DOHH2 (cell line): Measurements from ENCODE around the gene RBM39.

Source experiments
- EZH2phosphoT487 ChIP-seq: fragments of 200-600 bp; sonication (generic); IDR thresholded peaks from 2 replicates; pipeline ENCODE4 v1.6.1; 2017; ENCODE audit warnings: borderline replicate concordance, mild to moderate bottlenecking, antibody characterized with exemption, low read length, moderate library complexity, mixed read lengths
- TF ChIP-seq, protein P1 (sequence below): fragments of 200-600 bp; sonication (generic); IDR thresholded peaks from one replicate; pipeline ENCODE4 v1.5.1; 2014; ENCODE audit warnings: antibody characterized with exemption, mild to moderate bottlenecking, low read depth, low read length; ENCODE audit not compliant: poor library complexity, severe bottlenecking

DNA sequence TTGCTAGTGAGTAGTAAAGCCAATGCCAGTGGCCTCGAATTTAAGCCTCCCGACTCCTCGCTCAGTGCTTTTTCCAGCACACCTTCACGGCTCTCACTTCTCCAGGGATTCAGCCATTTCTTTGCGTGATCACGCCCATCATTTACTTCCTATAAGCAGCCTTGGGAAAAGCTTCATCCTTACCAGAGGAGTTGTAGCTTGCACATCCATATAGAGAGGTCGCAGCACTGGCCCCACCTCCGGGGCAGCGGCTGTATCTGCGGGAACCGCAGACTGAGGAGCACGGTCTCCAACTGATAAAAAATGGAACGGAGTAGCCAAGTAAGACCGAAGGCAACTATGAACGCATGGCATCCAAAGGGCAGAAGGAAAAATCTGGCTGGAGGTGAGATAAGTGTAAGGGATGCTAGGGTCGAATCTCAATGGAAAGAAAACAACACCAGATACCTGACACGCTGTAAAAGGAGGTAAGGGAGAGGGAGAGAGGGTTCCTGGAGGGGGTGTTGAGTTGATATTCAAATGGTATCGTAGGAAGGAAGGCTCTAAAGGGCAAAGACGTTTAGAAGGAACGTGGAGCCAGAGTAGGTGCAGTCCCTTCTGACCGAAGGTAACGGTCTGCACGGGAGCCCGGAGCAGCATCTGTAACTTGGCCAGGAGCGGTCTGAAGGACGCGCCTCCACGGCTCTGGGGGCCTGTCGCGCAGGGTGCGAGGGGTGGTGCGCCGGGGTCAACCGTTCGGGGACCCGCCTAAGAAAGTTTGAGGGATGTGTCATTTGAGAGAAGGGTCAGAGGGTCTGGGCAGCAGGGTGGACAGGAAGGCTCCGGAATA lies 43.5 kb downstream of the RBM39 start:
- TF ChIP-seq, protein P1, sequence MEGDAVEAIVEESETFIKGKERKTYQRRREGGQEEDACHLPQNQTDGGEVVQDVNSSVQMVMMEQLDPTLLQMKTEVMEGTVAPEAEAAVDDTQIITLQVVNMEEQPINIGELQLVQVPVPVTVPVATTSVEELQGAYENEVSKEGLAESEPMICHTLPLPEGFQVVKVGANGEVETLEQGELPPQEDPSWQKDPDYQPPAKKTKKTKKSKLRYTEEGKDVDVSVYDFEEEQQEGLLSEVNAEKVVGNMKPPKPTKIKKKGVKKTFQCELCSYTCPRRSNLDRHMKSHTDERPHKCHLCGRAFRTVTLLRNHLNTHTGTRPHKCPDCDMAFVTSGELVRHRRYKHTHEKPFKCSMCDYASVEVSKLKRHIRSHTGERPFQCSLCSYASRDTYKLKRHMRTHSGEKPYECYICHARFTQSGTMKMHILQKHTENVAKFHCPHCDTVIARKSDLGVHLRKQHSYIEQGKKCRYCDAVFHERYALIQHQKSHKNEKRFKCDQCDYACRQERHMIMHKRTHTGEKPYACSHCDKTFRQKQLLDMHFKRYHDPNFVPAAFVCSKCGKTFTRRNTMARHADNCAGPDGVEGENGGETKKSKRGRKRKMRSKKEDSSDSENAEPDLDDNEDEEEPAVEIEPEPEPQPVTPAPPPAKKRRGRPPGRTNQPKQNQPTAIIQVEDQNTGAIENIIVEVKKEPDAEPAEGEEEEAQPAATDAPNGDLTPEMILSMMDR = no peak
- TF ChIP-seq EZH2phosphoT487 = no peak
